Mesendoderm (in vitro differentiated cells): ENCODE measurements around the gene U2SURP.
A peak's percentile ranks its signal among the peaks of the same experiment; 100 is the strongest.
"Not testable (repeated sequence)": the region's sequence is repeated elsewhere in the genome, so short reads cannot be mapped to it uniquely, and the experiment has no call there.

ENCODE experiments used
- DNase-seq: peaks from one replicate; pipeline ENCODE4 v3.0.0; 2013
- H2AK5ac ChIP-seq: 2 replicates; pipeline ENCODE4 v1.6.1; 2013; ENCODE audit warnings: low read length, inconsistent platforms
- H2BK120ac ChIP-seq: 2 replicates; pipeline ENCODE4 v1.6.1; 2013; ENCODE audit warnings: low read depth, mild to moderate bottlenecking, low read length, moderate library complexity, mixed read lengths
- H2BK15ac ChIP-seq: replicated peaks from 2 replicates; pipeline ENCODE4 v1.6.1; 2013; ENCODE audit warnings: low read depth, mild to moderate bottlenecking, moderate library complexity
- H2BK5ac ChIP-seq: 2 replicates; pipeline ENCODE4 v1.6.1; 2013; ENCODE audit warnings: low read length, inconsistent platforms
- H3K18ac ChIP-seq: 2 replicates; pipeline ENCODE4 v1.6.1; 2013; ENCODE audit warnings: mild to moderate bottlenecking, low read length, mixed read lengths
- H3K23ac ChIP-seq: one replicate; pipeline ENCODE4 v1.6.1; 2013; ENCODE audit warnings: low read length
- H3K27ac ChIP-seq: 2 replicates; pipeline ENCODE4 v1.5.1; 2013; ENCODE audit warnings: low read depth, mild to moderate bottlenecking, inconsistent platforms, low read length, moderate library complexity
- H3K27me3 ChIP-seq: 2 replicates; pipeline ENCODE4 v1.6.1; 2013; ENCODE audit warnings: low read length, control low read depth, mild to moderate bottlenecking, inconsistent platforms; ENCODE audit not compliant: insufficient read depth, poor library complexity
- H3K36me3 ChIP-seq: 2 replicates; pipeline ENCODE4 v1.6.1; 2013; ENCODE audit warnings: low read length, inconsistent platforms; ENCODE audit not compliant: control insufficient read depth, insufficient read depth
- H3K4ac ChIP-seq: one replicate; pipeline ENCODE4 v1.6.1; 2013; ENCODE audit warnings: low read depth, mild to moderate bottlenecking, low read length, moderate library complexity
- H3K4me1 ChIP-seq: 2 replicates; pipeline ENCODE4 v1.6.1; 2013; ENCODE audit warnings: low read depth, low read length, inconsistent platforms; ENCODE audit not compliant: control insufficient read depth
- H3K4me2 ChIP-seq: 2 replicates; pipeline ENCODE4 v1.6.1; 2013; ENCODE audit warnings: low read length
- H3K4me3 ChIP-seq: 2 replicates; pipeline ENCODE4 v1.5.1; 2013; ENCODE audit warnings: mild to moderate bottlenecking, low read length
- H3K56ac ChIP-seq: one replicate; pipeline ENCODE4 v1.6.1; 2013; ENCODE audit warnings: low read length
- H3K79me1 ChIP-seq: 2 replicates; pipeline ENCODE4 v1.6.1; 2013; ENCODE audit warnings: low read length, inconsistent platforms
- H3K79me2 ChIP-seq: 2 replicates; pipeline ENCODE4 v1.6.1; 2013; ENCODE audit warnings: mild to moderate bottlenecking, low read length; ENCODE audit not compliant: control insufficient read depth, insufficient read depth
- H3K9ac ChIP-seq: 2 replicates; pipeline ENCODE4 v1.6.1; 2013; ENCODE audit warnings: low read length, inconsistent platforms
- H4K5ac ChIP-seq: one replicate; pipeline ENCODE4 v1.6.1; 2013; ENCODE audit warnings: low read length
- H4K8ac ChIP-seq: one replicate; pipeline ENCODE4 v1.6.1; 2013; ENCODE audit warnings: low read depth, mild to moderate bottlenecking, control low read depth, low read length, moderate library complexity
- WGBS: extraction: QIAGEN DNeasy Blood & Tissue Kit; methylation state at CpG from one replicate; pipeline ENCODE4 v1.1.7; 2013; ENCODE audit warnings: low lambda C conversion rate, missing lambda C conversion rate; ENCODE audit not compliant: insufficient coverage; ENCODE audit errors: extremely low coverage; 5-methylcytosine and 5-hydroxymethylcytosine counted together

The U2SURP gene

GRCh38 chr3:143073541-143073940, 72.2 kb downstream of the U2SURP start:
- H3K27me3 ChIP-seq, H3K9ac ChIP-seq, H2BK5ac ChIP-seq, H3K56ac ChIP-seq, H3K4me2 ChIP-seq, H3K4me3 ChIP-seq, H3K36me3 ChIP-seq, H3K18ac ChIP-seq, DNase-seq, H2BK120ac ChIP-seq, H3K4me1 ChIP-seq, H3K23ac ChIP-seq, H4K8ac ChIP-seq, H3K79me1 ChIP-seq, H3K79me2 ChIP-seq, H2BK15ac ChIP-seq, H2AK5ac ChIP-seq, H3K27ac ChIP-seq, H4K5ac ChIP-seq: not testable (repeated sequence)
- peak overlapping the region; percentile 43 for H3K4ac ChIP-seq
- WGBS, result no CpG with 5 or more reads among the region's 15 CpGs

- not testable (repeated sequence) for H2BK15ac ChIP-seq, H3K9ac ChIP-seq, H3K27me3 ChIP-seq, H3K79me1 ChIP-seq, H3K4me3 ChIP-seq, H2BK5ac ChIP-seq, H4K8ac ChIP-seq, H4K5ac ChIP-seq, H3K27ac ChIP-seq, H3K4me2 ChIP-seq, H3K4me1 ChIP-seq, H3K36me3 ChIP-seq, H3K79me2 ChIP-seq, H3K23ac ChIP-seq, H2AK5ac ChIP-seq, H3K56ac ChIP-seq, H3K18ac ChIP-seq, DNase-seq, H3K4ac ChIP-seq, H2BK120ac ChIP-seq
- no CpG with 5 or more reads among the region's 5 CpGs for WGBS
Observed at GRCh38 chr3:143073983-143074382, 72.6 kb downstream of the U2SURP start.

- WGBS, result no CpG with 5 or more reads among the region's 4 CpGs
- Histone ChIP-seq H2BK5ac (no peak overlapping the region), H2BK15ac (no peak overlapping the region), H3K23ac (no peak overlapping the region), H3K4me1 (no peaks in the 10 kb centered on the region), H3K56ac (no peak overlapping the region), H3K79me2 (no peaks in the 10 kb centered on the region), H2AK5ac (no peak overlapping the region), H2BK120ac (no peak overlapping the region), H4K8ac (no peak overlapping the region), H3K9ac (no peak overlapping the region), H4K5ac (no peak overlapping the region), H3K36me3 (no peaks in the 10 kb centered on the region), H3K27ac (no peak overlapping the region), H3K4me3 (no peak overlapping the region), H3K4ac (no peak overlapping the region), H3K4me2 (no peak overlapping the region), H3K27me3 (no peaks in the 10 kb centered on the region), H3K18ac (no peak overlapping the region), H3K79me1 (no peaks in the 10 kb centered on the region)
- no peak for DNase-seq
Observed at GRCh38 chr3:143078883-143079282, 77.5 kb downstream of the U2SURP start.

- no CpG with 5 or more reads among the region's 5 CpGs for WGBS
- Histone ChIP-seq H4K8ac (no peak overlapping the region), H3K18ac (no peak overlapping the region), H2BK5ac (no peak overlapping the region), H3K79me2 (no peaks in the 10 kb centered on the region), H3K4ac (no peak overlapping the region), H2AK5ac (no peak overlapping the region), H2BK120ac (no peak overlapping the region), H3K9ac (no peak overlapping the region), H2BK15ac (no peak overlapping the region), H3K4me1 (no peaks in the 10 kb centered on the region), H3K27ac (no peak overlapping the region), H3K56ac (no peak overlapping the region), H3K4me2 (no peak overlapping the region), H3K4me3 (no peak overlapping the region), H3K36me3 (no peaks in the 10 kb centered on the region), H3K27me3 (no peaks in the 10 kb centered on the region), H3K23ac (no peak overlapping the region), H4K5ac (no peak overlapping the region), H3K79me1 (no peaks in the 10 kb centered on the region)
- DNase-seq, result no peak
Observed at GRCh38 chr3:143080196-143080595, 78.8 kb downstream of the U2SURP start.

GRCh38 chr3:143081365-143081764, 80.0 kb downstream of the U2SURP start:
- Histone ChIP-seq H3K27ac (no peak overlapping the region), H3K18ac (no peak overlapping the region), H3K4me1 (no peaks in the 10 kb centered on the region), H3K4ac (no peak overlapping the region), H3K56ac (no peak overlapping the region), H3K27me3 (no peaks in the 10 kb centered on the region), H3K79me1 (no peaks in the 10 kb centered on the region), H2AK5ac (no peak overlapping the region), H2BK15ac (no peak overlapping the region), H2BK5ac (no peak overlapping the region), H3K4me2 (no peak overlapping the region), H3K9ac (no peak overlapping the region), H3K4me3 (no peak overlapping the region), H3K36me3 (no peaks in the 10 kb centered on the region), H3K79me2 (no peaks in the 10 kb centered on the region), H2BK120ac (no peak overlapping the region), H3K23ac (no peak overlapping the region), H4K5ac (no peak overlapping the region), H4K8ac (no peak overlapping the region)
- WGBS, result no CpG with 5 or more reads among the region's 1 CpG
- no peak for DNase-seq
